HG02571 (cell line): ENCODE measurements around the gene TXNL1.
"Not testable (repeated sequence)": the region's sequence is repeated elsewhere in the genome, so short reads cannot be mapped to it uniquely, and the experiment has no call there.

Source experiments
- ATAC-seq: cut with Tn5 transposase; IDR thresholded peaks from one replicate; pipeline ENCODE4 v1.9.1; 2021; ENCODE audit warnings: mild to moderate bottlenecking, moderate library complexity; ENCODE audit not compliant: unreplicated experiment

Gene TXNL1

DNA sequence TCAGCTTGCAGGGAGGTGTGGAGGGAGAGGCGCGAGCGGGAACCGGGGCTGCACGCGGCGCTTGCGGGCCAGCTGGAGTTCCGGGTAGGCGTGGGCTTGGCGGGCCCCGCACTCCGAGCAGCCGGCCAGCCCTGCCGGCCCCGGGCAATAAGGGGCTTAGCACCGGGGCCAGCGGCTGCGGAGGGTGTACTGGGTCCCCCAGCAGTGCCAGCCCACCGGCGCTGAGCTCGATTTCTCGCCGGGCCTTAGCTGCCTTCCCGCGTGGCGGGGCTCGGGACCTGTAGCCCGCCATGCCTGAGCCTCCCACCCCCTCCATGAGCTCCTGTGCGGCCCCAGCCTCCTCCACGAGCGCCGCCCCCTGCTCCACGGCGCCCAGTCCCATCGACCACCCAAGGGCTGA is 66.1 kb downstream of the TXNL1 start:
- ATAC-seq = not testable (repeated sequence)

DNA sequence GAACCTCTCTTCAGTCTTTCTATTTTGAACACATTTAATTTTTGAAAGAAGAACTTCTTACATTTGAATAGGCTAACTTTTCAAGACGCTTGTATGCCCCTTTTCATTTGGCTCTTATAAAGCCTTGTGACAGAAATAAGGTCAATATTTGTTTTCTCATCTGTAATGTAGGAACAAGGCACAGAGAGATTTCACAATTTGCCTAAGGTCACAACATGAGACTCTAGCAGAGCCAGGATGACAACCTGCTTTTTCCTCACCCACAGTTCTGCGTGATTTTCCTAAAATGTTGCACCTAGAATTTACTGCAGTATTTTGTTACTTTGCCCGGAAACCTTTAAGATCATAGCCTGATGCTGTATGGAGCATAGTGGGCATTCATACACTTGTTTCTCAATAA is 67.4 kb downstream of the TXNL1 start:
- ATAC-seq = no peak

DNA sequence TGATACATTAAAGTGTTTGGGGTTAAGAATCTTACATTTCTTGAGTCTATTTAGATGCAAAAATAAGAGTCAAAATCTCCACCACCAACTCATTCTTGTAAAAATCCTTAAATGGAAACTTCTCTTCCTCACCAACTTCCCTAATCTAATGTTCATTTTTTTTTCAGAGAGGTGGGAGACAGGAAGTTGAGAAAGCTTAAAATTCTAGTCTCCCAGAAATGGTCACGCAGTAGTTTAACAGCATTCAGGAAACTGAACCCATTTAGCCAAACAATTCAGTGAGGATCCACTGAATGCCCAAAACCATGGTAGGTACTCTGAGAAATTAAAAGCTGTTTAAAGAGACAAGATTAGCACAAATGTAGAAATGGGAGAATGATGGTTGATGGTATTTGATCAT is 69.0 kb downstream of the TXNL1 start:
- ATAC-seq = no peak

DNA sequence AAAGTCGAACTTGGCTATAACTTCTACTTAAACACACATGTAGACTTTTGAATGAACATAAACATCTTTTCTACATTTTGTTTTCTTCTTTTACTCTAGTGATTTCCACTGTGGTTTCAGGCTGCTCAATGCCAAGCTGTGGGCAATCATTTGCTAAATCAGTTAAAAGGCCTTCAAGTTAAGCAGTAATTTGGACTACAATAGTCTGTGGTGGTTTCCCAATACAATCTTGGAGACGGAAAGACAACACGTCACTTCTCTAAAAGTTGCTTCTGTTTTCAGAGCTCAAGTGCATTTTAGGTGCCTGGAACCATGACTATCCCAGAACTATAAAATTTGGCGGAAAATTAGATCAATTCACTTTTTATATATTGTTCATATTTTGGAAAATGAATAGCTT is 69.4 kb downstream of the TXNL1 start:
- ATAC-seq = no peak

DNA sequence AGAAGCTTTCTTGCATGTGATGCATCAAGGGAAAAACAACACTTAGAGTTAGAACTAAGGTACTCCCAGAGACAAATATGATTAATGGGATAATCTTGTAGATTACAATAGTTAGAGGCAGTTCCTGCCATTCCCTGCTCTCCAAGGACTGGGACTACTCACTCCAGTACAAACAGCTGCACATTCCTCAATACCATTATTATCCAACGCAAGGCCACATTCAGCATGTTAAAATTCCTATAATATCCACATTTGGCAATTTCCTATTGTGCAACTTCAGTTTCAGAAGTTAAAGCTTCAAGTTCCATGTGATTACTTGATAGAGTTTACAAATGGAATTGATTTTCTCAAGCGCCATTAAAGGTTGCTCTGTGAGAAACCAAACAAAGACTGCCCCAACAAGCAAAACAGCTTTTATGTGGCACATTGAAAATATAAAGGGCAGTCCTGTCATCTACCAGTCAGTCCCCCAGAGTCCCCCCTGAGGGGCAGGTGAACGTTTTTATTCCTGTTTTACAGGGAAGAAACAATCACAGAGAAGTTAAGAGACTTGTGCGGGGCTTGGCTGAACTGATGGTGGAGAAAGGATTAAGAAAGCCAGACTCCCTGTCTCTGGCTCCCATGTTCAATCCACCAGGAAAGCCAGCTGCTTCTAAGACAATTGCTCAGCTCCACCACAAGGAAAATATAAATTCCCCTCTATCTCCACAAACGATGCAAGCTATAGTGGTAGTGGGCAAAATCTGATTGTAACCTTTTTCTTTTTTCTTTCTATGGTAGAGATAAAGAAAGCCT is 72.6 kb downstream of the TXNL1 start:
- no peak for ATAC-seq

GRCh38 chr18:56565046-56565445 is 73.3 kb downstream of the TXNL1 start:
- ATAC-seq = no peak

DNA sequence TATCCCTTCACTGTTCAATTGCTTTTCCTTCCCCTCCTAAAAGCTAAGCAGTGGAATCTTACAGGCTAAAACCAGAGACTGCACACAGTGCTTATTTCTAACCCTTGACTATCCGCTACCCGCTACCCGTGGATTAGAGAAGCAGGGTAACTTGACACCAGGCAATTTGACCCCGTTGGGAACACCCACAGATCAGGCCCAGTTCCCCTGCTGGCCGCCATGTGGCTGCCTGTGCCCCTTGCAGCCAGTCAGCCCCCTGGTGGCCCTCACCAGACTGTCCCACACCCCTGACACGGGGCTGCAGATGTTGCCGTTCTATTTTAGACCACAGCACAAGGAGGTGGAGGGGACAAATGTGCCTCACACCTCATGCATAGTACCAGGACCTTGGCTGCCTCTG is 74.8 kb downstream of the TXNL1 start:
- ATAC-seq = no peak

GRCh38 chr18:56562479-56562878 is 75.9 kb downstream of the TXNL1 start:
- ATAC-seq = no peak

GRCh38 chr18:56560992-56561391 is 77.4 kb downstream of the TXNL1 start:
- ATAC-seq = no peak

DNA sequence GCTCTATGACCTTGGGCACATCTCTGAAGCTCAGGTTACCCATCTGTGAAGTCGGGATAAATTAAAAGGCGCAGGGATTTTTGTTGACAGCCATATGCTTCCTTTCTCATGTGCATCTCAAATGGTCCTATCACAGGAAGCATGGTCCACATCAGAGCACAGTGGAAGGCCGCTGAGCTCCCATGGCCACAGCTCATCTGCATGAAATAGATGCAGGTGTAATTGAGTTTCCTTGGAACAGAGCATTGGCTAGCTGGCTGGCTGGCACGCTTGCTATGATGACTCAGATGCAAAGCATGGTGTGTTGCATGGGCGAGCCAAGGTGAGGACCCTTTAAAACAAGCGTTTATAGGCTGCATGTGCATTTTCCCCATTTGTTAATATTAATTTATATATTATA is 79.3 kb downstream of the TXNL1 start:
- no peak for ATAC-seq

GRCh38 chr18:56556907-56557306 is 81.5 kb downstream of the TXNL1 start:
- no peak for ATAC-seq

DNA sequence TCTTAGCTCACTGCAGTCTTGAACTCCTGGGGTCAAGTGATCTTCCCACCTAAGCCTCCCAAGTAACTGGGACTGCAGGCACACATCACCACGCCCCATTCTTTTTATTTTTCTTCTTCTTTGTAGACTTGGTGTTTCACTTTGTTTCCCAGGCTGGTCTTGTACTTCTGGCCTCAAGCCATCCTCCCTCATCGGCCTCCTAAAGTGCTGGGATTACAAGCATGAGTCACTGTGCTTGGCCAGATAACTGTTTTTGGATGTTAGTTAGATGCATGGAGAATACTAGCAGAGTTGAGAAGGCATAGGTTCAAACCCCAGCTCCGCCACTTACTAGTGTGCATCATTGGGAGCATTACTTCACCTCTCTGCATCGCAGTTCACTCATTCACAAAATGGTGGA is 88.3 kb downstream of the TXNL1 start:
- ATAC-seq = no peak
